Epithelial cell of esophagus (primary cell): Measurements from ENCODE around the gene CCDC40.

Source experiments
- DNase-seq: peaks from one replicate; pipeline ENCODE4 v3.0.0; 2010; ENCODE audit warnings: low read depth
- H3K4me3 ChIP-seq: 2 replicates; pipeline ENCODE4 v1.5.1; 2011; ENCODE audit warnings: mild to moderate bottlenecking, low read length, control low read depth
- CTCF ChIP-seq: IDR thresholded peaks from 2 replicates; pipeline ENCODE4 v1.5.1; 2011; ENCODE audit warnings: low read depth, mild to moderate bottlenecking, low read length, control low read depth, inconsistent platforms; ENCODE audit not compliant: insufficient read depth; ENCODE audit errors: missing control alignments

The CCDC40 gene

GRCh38 chr17:80065478-80066170 lies 29.2 kb downstream of the CCDC40 start:
- no peak overlapping the region for H3K4me3 ChIP-seq
- no peak for TF ChIP-seq CTCF
- no peak for DNase-seq

DNA sequence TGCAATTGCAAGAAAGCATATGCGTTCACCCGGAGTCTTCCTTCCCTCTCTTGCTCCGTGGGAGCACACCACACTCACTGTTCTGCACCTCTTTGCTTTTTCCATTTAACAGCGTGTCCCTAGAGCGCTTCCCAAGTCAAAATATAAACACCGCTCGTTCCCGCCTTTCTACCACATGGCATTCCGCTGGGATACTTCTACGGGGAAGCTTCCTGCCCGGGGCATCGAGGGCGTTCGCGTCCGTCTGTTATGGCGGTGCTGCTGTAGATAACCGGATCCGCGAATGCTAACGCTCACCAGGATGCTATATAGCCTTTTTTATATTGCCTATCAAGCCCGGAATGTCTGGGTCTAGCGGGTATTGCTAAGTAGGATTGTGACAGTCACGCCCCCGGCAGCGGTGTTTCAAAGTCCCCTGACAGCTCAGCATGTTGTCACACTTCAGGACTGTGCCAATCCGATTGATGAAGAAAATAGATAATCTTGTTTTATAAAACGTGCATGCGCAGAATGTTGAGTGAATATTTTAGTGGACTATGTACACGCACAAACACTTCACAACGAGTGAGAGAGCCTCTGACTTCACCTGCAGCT lies 31.0 kb downstream of the CCDC40 start:
- no peak for DNase-seq
- TF ChIP-seq CTCF, result no peak
- H3K4me3 ChIP-seq, result no peak overlapping the region

GRCh38 chr17:80068301-80069222 lies 32.1 kb downstream of the CCDC40 start:
- no peak for DNase-seq
- TF ChIP-seq CTCF, result no peak
- no peak overlapping the region for H3K4me3 ChIP-seq

DNA sequence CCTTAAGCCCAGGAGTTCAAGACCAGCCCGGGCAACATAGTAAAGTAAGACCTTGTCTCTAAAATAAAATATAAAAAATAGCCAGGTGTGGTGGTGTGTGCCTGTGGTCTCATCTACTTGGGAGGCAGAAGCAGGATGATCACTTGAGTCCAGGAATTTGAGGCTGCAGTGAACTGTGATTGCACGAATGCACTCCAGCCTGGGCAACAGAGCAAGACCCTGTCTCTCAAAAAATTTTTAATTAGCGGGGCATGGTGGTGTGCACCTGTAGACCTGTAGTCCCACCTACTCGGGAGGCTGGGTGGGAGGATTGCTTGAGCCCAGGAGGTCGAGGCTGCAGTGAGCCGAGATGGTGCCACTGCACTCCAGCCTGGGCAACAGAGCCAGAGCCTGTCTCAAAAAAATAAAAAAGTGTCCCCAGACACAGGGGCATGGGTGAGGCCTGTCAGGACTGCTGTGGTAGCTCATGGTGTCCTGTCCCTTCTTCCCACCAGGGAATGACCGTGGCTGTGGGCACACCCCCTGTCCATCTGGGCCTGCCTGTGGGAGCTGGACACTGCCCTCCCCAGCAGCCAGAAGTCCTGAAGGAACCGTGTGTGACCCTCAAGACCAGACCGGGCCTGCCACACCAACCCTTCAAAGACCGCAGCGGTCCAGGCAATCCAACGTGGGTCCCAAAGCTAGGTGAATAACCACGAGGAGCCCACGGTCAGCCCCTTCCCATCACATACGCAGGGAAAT lies 34.1 kb downstream of the CCDC40 start:
- no peak for DNase-seq
- H3K4me3 ChIP-seq, result no peak overlapping the region
- no peak for TF ChIP-seq CTCF

DNA sequence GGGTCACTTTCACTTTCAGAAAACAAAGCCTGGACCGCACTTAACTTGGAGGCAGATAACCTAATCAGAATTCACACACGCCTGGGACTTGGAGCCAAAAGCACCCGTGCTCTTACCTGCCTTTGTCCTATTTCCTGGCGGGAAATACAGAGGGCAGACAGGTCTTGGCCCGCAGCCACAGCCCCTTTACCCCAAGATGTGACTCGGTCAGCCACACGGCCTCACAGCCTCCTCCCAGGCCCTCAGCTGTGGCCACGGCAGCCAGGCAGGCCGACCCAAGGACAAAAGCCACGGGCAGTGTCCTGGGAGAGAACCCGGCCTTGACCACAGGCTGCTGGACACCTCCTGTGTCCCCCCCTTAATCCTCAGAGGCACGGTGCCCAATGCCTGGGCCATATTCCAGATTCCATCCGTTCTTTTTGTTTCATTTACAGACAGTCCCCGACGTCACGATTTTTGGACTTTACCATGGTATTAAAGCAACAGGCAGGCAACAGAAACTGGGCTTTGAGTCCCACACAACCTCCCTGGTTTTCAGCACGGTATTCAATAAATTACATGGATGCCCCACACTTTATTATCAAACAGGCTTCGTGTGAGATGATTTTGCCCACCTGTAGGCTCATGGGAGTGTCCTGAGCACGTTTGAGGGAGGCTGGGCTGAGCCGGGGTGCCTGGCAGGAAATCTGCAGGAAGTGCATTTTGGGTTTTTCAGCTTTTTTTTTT lies 34.8 kb downstream of the CCDC40 start:
- DNase-seq, result no peak
- TF ChIP-seq CTCF, result no peak
- no peak overlapping the region for H3K4me3 ChIP-seq

DNA sequence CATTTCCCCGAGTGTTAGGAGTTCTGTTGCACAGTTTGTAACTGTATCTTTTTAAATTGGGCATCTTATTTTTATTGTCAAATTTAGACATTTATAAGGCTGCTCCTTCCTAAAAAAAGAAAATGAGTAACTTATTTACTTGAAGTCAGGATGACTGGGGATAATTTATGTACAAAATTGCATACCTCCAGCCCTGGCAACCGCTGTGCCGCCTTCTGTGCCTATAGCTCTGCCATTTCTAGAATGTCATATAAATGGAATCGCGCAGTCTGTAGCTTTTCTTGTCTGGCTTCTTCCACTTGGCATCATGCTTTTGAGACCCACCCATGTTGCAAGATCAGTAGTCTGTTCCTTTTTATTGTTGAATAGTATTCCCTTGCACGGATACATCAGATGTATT lies 36.0 kb downstream of the CCDC40 start:
- no peak overlapping the region for H3K4me3 ChIP-seq
- no peak for DNase-seq
- TF ChIP-seq CTCF, result no peak
